ENCODE results near the gene PRDM16.

The PRDM16 gene

DNA sequence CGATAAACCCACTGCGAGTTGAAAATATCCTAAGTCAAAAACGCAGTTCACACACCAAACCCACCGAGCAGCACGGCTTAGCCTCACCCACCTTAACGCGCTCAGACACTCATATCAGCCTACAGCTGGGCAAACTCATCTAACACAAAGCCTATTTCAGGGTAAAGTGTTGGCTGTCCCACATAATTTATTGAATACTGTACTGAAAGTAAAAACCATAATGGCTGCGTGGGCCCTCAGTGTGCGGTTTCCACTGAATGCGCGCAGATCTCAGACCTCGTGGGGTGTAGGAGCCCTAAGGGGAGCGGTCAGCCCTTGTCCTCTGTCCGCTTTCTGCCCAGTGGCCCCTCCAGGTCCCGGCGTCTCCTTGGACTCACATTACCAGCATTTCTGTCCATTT, 227.8 kb downstream of the PRDM16 start:
- no peaks in the 10 kb centered on the region for H3K36me3 ChIP-seq (ENCODE audit: insufficient read depth, low read length)
- no peak overlapping the region for H3K9ac ChIP-seq (ENCODE audit: low read length)
- H3K4me1 ChIP-seq (ENCODE audit: insufficient read depth, low read length, severe bottlenecking): no peaks in the 10 kb centered on the region
- H2AFZ ChIP-seq (ENCODE audit: low read length): no peak overlapping the region
- no peak overlapping the region for H3K4me2 ChIP-seq (ENCODE audit: low read length)
- TF ChIP-seq EZH2 (IDR thresholded peaks at IDR 0.05; ENCODE audit: borderline replicate concordance, low read length): no peak
- TF ChIP-seq, protein P1, sequence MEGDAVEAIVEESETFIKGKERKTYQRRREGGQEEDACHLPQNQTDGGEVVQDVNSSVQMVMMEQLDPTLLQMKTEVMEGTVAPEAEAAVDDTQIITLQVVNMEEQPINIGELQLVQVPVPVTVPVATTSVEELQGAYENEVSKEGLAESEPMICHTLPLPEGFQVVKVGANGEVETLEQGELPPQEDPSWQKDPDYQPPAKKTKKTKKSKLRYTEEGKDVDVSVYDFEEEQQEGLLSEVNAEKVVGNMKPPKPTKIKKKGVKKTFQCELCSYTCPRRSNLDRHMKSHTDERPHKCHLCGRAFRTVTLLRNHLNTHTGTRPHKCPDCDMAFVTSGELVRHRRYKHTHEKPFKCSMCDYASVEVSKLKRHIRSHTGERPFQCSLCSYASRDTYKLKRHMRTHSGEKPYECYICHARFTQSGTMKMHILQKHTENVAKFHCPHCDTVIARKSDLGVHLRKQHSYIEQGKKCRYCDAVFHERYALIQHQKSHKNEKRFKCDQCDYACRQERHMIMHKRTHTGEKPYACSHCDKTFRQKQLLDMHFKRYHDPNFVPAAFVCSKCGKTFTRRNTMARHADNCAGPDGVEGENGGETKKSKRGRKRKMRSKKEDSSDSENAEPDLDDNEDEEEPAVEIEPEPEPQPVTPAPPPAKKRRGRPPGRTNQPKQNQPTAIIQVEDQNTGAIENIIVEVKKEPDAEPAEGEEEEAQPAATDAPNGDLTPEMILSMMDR (IDR thresholded peaks at IDR 0.05; ENCODE audit: low read length): no peak
- no peak overlapping the region for H3K4me3 ChIP-seq (ENCODE audit: low read depth, low read length, poor library complexity, severe bottlenecking)
- H3K9me2 ChIP-seq (ENCODE audit: low read depth, low read length): no peaks in the 10 kb centered on the region
- H3K9me3 ChIP-seq (ENCODE audit: low read length): no peaks in the 10 kb centered on the region
- H3K27me3 ChIP-seq (ENCODE audit: insufficient read depth, low read length): no peaks in the 10 kb centered on the region; the same call in 1 of the 2 replicates
- H3F3A ChIP-seq (ENCODE audit: insufficient read depth, low read length): no peaks in the 10 kb centered on the region
- no peaks in the 10 kb centered on the region for H4K20me1 ChIP-seq (ENCODE audit: insufficient read depth, low read length)
- no peaks in the 10 kb centered on the region for H3K79me2 ChIP-seq (ENCODE audit: insufficient read depth, low read length)
- H3K27ac ChIP-seq (ENCODE audit: low read depth, low read length, poor library complexity, severe bottlenecking): no peak overlapping the region

DNA sequence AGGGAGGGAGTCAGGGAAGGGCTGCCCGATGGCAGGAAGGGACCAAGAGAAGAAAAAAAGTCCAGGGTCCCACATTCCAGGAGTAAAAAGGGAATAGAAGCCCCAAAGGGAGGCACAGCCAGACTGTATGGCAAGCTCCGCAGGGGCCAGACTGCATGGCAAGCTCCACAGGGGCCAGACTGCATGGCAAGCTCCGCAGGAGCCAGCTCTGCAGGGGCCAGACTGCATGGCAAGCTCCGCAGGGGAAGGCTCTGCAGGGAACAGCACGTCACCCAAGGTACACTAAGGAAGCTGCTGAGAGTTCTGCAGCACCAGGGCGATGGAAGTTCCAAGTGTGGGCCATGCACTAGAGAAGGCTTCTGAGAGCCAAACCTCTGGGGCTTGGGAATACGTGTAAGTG, 228.8 kb downstream of the PRDM16 start:
- H3K4me2 ChIP-seq (ENCODE audit: low read length): no peak overlapping the region
- H3K27ac ChIP-seq (ENCODE audit: low read depth, low read length, poor library complexity, severe bottlenecking): no peak overlapping the region

DNA sequence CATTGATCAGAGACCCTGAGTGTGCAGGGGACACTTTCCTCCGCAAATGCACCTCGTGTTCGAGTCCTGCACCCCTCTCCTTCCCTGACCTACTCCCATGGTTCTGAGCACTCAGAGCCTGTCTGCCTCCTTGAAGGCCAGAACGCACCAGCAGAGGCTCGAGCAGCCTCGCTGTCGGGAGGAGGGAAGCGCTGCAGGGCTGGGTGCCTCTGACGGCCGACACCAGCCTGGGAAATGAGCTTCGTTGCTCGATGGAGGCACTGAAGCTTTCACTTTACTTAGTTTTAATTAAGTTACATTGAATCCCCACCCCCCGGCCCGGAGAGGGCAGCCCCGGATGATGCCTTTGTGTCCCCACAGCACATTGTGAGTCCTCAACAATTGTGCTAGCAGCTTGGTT, 229.2 kb downstream of the PRDM16 start:
- Histone ChIP-seq H3K79me2 (ENCODE audit: insufficient read depth, low read length) (no peaks in the 10 kb centered on the region), H3K4me3 (ENCODE audit: low read depth, low read length, poor library complexity, severe bottlenecking) (no peak overlapping the region)

More for the DNA sequence above, 228.8 kb downstream of the PRDM16 start:
- no peaks in the 10 kb centered on the region for H3K36me3 ChIP-seq (ENCODE audit: insufficient read depth, low read length)
- H3F3A ChIP-seq (ENCODE audit: insufficient read depth, low read length): no peaks in the 10 kb centered on the region
- H3K9ac ChIP-seq (ENCODE audit: low read length): no peak overlapping the region
- no peaks in the 10 kb centered on the region; the same call in 1 of the 2 replicates for H3K27me3 ChIP-seq (ENCODE audit: insufficient read depth, low read length)
- H3K79me2 ChIP-seq (ENCODE audit: insufficient read depth, low read length): no peaks in the 10 kb centered on the region
- H4K20me1 ChIP-seq (ENCODE audit: insufficient read depth, low read length): no peaks in the 10 kb centered on the region
- no peak overlapping the region for H3K4me3 ChIP-seq (ENCODE audit: low read depth, low read length, poor library complexity, severe bottlenecking)
- H2AFZ ChIP-seq (ENCODE audit: low read length): no peak overlapping the region
- TF ChIP-seq, protein P1 (IDR thresholded peaks at IDR 0.05; ENCODE audit: low read length): no peak
- no peak for TF ChIP-seq EZH2 (IDR thresholded peaks at IDR 0.05; ENCODE audit: borderline replicate concordance, low read length)
- no peaks in the 10 kb centered on the region for H3K4me1 ChIP-seq (ENCODE audit: insufficient read depth, low read length, severe bottlenecking)
- H3K9me3 ChIP-seq (ENCODE audit: low read length): no peaks in the 10 kb centered on the region
- H3K9me2 ChIP-seq (ENCODE audit: low read depth, low read length): no peaks in the 10 kb centered on the region

More for the DNA sequence above, 229.2 kb downstream of the PRDM16 start:
- no peak for TF ChIP-seq EZH2 (IDR thresholded peaks at IDR 0.05; ENCODE audit: borderline replicate concordance, low read length)
- TF ChIP-seq, protein P1 (IDR thresholded peaks at IDR 0.05; ENCODE audit: low read length): no peak
- no peak overlapping the region for H3K9ac ChIP-seq (ENCODE audit: low read length)
- no peaks in the 10 kb centered on the region for H3K9me3 ChIP-seq (ENCODE audit: low read length)
- H3K4me2 ChIP-seq (ENCODE audit: low read length): no peak overlapping the region
- H3K4me1 ChIP-seq (ENCODE audit: insufficient read depth, low read length, severe bottlenecking): no peaks in the 10 kb centered on the region
- H3K27ac ChIP-seq (ENCODE audit: low read depth, low read length, poor library complexity, severe bottlenecking): no peak overlapping the region
- H3K36me3 ChIP-seq (ENCODE audit: insufficient read depth, low read length): no peaks in the 10 kb centered on the region
- H3K27me3 ChIP-seq (ENCODE audit: insufficient read depth, low read length): no peaks in the 10 kb centered on the region; the same call in 1 of the 2 replicates
- no peak overlapping the region for H2AFZ ChIP-seq (ENCODE audit: low read length)
- no peaks in the 10 kb centered on the region for H4K20me1 ChIP-seq (ENCODE audit: insufficient read depth, low read length)
- no peaks in the 10 kb centered on the region for H3K9me2 ChIP-seq (ENCODE audit: low read depth, low read length)
- H3F3A ChIP-seq (ENCODE audit: insufficient read depth, low read length): no peaks in the 10 kb centered on the region

Measured in OCI-LY1 (cell line).